Measurements from ENCODE around the gene TTC23.

The TTC23 gene

DNA sequence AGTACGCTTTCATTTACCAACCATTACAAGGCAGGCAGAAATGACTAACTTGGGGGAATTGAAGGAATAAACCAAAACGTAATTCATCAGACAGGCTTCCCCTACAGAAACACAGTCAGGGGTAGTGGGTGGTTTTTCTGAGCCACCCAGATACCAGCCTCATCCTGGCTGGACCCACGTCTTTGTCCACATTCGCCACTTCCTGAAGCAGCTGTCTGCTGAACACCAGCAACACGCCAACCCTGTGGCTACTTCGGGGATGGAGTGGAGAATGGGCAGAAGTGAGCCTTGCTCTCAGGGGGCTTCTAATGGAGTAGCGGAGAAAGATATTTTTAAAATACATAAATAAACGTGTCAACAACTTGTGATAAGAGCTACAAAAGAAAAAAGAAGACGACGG, 104.4 kb downstream of the TTC23 start:
- TF ChIP-seq, protein P1, sequence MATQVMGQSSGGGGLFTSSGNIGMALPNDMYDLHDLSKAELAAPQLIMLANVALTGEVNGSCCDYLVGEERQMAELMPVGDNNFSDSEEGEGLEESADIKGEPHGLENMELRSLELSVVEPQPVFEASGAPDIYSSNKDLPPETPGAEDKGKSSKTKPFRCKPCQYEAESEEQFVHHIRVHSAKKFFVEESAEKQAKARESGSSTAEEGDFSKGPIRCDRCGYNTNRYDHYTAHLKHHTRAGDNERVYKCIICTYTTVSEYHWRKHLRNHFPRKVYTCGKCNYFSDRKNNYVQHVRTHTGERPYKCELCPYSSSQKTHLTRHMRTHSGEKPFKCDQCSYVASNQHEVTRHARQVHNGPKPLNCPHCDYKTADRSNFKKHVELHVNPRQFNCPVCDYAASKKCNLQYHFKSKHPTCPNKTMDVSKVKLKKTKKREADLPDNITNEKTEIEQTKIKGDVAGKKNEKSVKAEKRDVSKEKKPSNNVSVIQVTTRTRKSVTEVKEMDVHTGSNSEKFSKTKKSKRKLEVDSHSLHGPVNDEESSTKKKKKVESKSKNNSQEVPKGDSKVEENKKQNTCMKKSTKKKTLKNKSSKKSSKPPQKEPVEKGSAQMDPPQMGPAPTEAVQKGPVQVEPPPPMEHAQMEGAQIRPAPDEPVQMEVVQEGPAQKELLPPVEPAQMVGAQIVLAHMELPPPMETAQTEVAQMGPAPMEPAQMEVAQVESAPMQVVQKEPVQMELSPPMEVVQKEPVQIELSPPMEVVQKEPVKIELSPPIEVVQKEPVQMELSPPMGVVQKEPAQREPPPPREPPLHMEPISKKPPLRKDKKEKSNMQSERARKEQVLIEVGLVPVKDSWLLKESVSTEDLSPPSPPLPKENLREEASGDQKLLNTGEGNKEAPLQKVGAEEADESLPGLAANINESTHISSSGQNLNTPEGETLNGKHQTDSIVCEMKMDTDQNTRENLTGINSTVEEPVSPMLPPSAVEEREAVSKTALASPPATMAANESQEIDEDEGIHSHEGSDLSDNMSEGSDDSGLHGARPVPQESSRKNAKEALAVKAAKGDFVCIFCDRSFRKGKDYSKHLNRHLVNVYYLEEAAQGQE (IDR thresholded peaks at IDR 0.05; ENCODE audit: insufficient read depth in 1 of 2, low read depth in 2 of 2, low read length in 2 of 2) = no peak
- TF ChIP-seq FOXP2 (optimal IDR thresholded peaks at IDR 0.05; ENCODE audit: borderline replicate concordance, extremely low read depth, extremely low read length, insufficient read depth) = no peak
- no peak for TF ChIP-seq POLR2AphosphoS5 (IDR thresholded peaks at IDR 0.05; ENCODE audit: low read depth, low read length)
- no peak for TF ChIP-seq SIN3A (IDR thresholded peaks at IDR 0.05; ENCODE audit: borderline replicate concordance, insufficient read depth, low read length)
- no peak for TF ChIP-seq TAF1 (IDR thresholded peaks at IDR 0.05; ENCODE audit: borderline replicate concordance, insufficient read depth, low read length)

DNA sequence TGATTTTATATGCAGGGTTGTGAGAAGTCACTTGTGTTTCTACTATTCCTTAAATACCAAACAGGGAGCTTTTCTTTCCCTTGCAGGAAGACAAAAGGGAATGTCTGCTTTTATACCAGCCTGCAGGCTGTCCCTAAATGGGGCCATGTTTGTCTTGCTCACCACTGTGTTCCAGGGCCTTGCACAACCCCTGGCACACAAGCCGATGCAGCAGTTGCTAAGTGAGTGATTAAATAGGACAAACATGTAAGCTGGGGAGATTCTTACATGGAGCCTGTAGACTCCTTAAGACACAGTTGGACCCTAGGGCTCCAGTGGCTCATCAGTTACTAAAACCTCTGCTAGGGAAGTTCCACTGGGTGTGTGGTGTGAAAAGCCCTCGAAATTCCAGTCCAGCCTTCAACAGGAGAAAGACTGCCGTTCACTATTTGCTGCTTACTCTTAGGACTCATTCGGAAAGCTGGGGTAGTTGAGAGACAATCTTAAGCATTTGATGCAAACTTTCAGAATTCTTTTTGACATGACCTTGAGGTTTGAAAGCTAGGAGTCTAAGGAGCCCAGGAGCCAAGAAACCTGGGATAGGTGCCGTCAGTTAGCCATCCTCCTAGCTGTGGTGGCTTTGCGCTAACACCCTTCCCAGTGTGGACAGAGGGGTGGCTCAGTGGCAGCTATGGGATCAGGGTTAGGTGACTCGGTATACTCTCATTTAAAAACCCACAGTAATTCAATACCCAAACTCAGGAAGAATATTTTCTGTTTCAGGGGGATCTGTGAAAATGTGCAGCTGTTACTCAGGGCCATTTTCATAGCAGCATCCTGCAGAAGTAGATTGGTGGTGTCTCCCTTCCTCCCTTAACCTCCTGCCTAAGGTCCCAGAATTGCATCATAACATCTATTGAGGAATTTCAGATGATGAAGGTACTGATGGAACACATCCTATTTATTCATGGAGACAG, 105.4 kb downstream of the TTC23 start:
- TF ChIP-seq FOXP2 (optimal IDR thresholded peaks at IDR 0.05; ENCODE audit: borderline replicate concordance, extremely low read depth, extremely low read length, insufficient read depth) (no peak), POLR2AphosphoS5 (IDR thresholded peaks at IDR 0.05; ENCODE audit: low read depth, low read length) (no peak), SIN3A (IDR thresholded peaks at IDR 0.05; ENCODE audit: borderline replicate concordance, insufficient read depth, low read length) (no peak), TAF1 (IDR thresholded peaks at IDR 0.05; ENCODE audit: borderline replicate concordance, insufficient read depth, low read length) (no peak)
- TF ChIP-seq, protein P1 (IDR thresholded peaks at IDR 0.05; ENCODE audit: insufficient read depth in 1 of 2, low read depth in 2 of 2, low read length in 2 of 2) = no peak

DNA sequence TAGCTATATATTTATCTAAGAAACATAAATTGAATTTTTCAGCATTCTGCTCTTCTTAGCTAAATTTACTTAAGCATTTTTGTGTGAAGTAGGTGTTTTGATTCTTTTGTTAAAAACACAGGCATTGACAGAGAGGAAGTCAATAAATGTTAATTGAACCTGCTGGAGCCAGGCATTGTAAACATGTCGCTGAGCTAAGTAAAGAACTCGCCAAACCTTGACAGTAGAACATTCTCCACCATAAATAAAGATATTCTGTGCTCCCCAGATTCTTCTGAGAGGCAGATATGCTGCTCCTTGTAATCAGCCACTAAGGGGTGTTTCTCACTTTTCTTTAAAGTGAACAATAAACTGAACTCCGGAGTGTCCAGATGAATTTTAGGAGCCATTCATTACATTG, 106.1 kb downstream of the TTC23 start:
- TF ChIP-seq POLR2AphosphoS5 (IDR thresholded peaks at IDR 0.05; ENCODE audit: low read depth, low read length) = no peak
- no peak for TF ChIP-seq SIN3A (IDR thresholded peaks at IDR 0.05; ENCODE audit: borderline replicate concordance, insufficient read depth, low read length)
- no peak for TF ChIP-seq TAF1 (IDR thresholded peaks at IDR 0.05; ENCODE audit: borderline replicate concordance, insufficient read depth, low read length)
- no peak for TF ChIP-seq FOXP2 (optimal IDR thresholded peaks at IDR 0.05; ENCODE audit: borderline replicate concordance, extremely low read depth, extremely low read length, insufficient read depth)
- TF ChIP-seq, protein P1 (IDR thresholded peaks at IDR 0.05; ENCODE audit: insufficient read depth in 1 of 2, low read depth in 2 of 2, low read length in 2 of 2) = no peak

GRCh38 chr15:99142562-99142961, 106.8 kb downstream of the TTC23 start:
- TF ChIP-seq SIN3A (IDR thresholded peaks at IDR 0.05; ENCODE audit: borderline replicate concordance, insufficient read depth, low read length) (no peak), TAF1 (IDR thresholded peaks at IDR 0.05; ENCODE audit: borderline replicate concordance, insufficient read depth, low read length) (no peak), FOXP2 (optimal IDR thresholded peaks at IDR 0.05; ENCODE audit: borderline replicate concordance, extremely low read depth, extremely low read length, insufficient read depth) (no peak), POLR2AphosphoS5 (IDR thresholded peaks at IDR 0.05; ENCODE audit: low read depth, low read length) (no peak)
- TF ChIP-seq, protein P1 (IDR thresholded peaks at IDR 0.05; ENCODE audit: insufficient read depth in 1 of 2, low read depth in 2 of 2, low read length in 2 of 2) = no peak

All from PFSK-1 (cell line).